A673 (cell line): ENCODE measurements around the gene EEFSEC.

Experiments
- EZH2 ChIP-seq: fragments of 200-600 bp; sonication (generic); IDR thresholded peaks from 2 replicates; pipeline ENCODE4 v1.6.1; 2017; ENCODE audit warnings: borderline replicate concordance, low read depth, mild to moderate bottlenecking, mixed read lengths, antibody characterized with exemption, low read length; ENCODE audit not compliant: poor library complexity, severe bottlenecking
- TF ChIP-seq, protein P1 (sequence below): fragments of 300-800, 200-600 bp; sonication (generic); conservative IDR thresholded peaks from 2 replicates; pipeline ENCODE4 v1.5.1; 2017; ENCODE audit warnings: low read depth, mild to moderate bottlenecking, antibody characterized with exemption, low read length, moderate library complexity, mixed read lengths

DNA sequence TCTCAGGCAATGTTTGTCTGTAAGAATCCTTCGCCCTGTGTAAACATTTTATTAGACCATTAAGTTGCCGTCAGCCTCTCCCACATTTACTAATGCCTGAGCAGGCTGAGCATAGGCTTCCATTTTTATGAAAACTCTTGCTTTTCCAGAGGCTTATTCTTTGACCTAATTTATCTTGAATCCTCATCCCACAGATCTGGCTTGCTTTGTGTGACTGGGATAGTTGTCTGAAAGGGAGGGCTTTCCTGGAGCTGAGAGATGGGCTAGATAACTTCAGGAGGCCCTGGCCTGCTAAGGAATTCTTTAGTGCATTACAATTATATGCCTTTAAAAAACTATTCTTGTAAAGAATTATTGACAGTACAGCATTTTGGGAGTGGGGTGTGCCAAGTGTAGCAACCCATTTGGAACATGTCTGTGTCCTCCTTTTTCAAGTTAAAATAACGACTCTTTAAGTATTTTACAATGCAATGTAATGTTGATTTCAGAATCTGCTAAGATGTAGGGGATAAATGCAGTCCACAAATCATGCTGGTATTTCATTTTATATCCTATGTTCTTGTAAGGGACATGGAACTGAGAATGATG lies 52.4 kb downstream of the EEFSEC start:
- TF ChIP-seq, protein P1, sequence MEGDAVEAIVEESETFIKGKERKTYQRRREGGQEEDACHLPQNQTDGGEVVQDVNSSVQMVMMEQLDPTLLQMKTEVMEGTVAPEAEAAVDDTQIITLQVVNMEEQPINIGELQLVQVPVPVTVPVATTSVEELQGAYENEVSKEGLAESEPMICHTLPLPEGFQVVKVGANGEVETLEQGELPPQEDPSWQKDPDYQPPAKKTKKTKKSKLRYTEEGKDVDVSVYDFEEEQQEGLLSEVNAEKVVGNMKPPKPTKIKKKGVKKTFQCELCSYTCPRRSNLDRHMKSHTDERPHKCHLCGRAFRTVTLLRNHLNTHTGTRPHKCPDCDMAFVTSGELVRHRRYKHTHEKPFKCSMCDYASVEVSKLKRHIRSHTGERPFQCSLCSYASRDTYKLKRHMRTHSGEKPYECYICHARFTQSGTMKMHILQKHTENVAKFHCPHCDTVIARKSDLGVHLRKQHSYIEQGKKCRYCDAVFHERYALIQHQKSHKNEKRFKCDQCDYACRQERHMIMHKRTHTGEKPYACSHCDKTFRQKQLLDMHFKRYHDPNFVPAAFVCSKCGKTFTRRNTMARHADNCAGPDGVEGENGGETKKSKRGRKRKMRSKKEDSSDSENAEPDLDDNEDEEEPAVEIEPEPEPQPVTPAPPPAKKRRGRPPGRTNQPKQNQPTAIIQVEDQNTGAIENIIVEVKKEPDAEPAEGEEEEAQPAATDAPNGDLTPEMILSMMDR = no peak
- TF ChIP-seq EZH2 = no peak
